Measurements from ENCODE around the gene MYLK4. TPM values are rescaled to one million over a fixed set of nuclear protein-coding genes. Genes with fewer than 3 reads are reported as not detected.

Gene MYLK4
- total RNA-seq (2022) (0.73 TPM in 2 replicates), Bru-seq, nascent RNA (percentile 39 among the genes with signal in this experiment), BruChase-seq, experiment 1, labeled RNA remaining after a 6-hour chase (percentile 39 among the genes with signal in this experiment), BruChase-seq, experiment 2, labeled RNA remaining after a 2-hour chase (percentile 42 among the genes with signal in this experiment)
- long read RNA-seq, partial matches to known transcripts = 0 of 1 reads
- long read RNA-seq, other reads (novel, unspliced or antisense) = 1 of 1 reads

- no peak for DNase-seq
- H3K9me3 Mint-ChIP-seq (ENCODE audit: low read depth, unreplicated experiment) = no peaks in the 10 kb centered on the region
- intact Hi-C loops (cut with micrococcal nuclease; ENCODE audit: unreplicated experiment) = no loop called here
- no TSS peak for BruUV-seq (replicated peaks)
- TF ChIP-seq CTCF (IDR thresholded peaks at IDR 0.05; ENCODE audit: unreplicated experiment) = no peak
- CTCF ChIA-PET = interaction anchor here (1.0 to 1.4 kb wide), 2 partner anchors 13 kb away, joined by 3 to 8 read pairs; no protein-coding TSS in a partner anchor
- peaks cover 9% of the 10 kb centered on the region for H3K4me1 Mint-ChIP-seq (ENCODE audit: low read depth, unreplicated experiment)
- no peaks in the 10 kb centered on the region for H3K36me3 Mint-ChIP-seq (ENCODE audit: insufficient read depth, unreplicated experiment)
- H3K27me3 Mint-ChIP-seq (ENCODE audit: unreplicated experiment) = no peaks in the 10 kb centered on the region
- H3K4me3 Mint-ChIP-seq (ENCODE audit: low read depth, unreplicated experiment) = no peak within 1 kb of the TSS
- no peak within 1 kb of the TSS for H3K27ac Mint-ChIP-seq (ENCODE audit: unreplicated experiment)
Measured at GRCh38 chr6:2750832-2751231, at the start of gene MYLK4. TSS of gene MYLK4 (minus strand) at chr6:2750922. CDS start at chr6:2749294, 1,628 bp downstream.

- intact Hi-C loops (cut with micrococcal nuclease; ENCODE audit: unreplicated experiment) = no loop called here
- no peaks in the 10 kb centered on the region for H3K27me3 Mint-ChIP-seq (ENCODE audit: unreplicated experiment)
- no peaks in the 10 kb centered on the region for H3K36me3 Mint-ChIP-seq (ENCODE audit: insufficient read depth, unreplicated experiment)
- no peaks in the 10 kb centered on the region for H3K4me1 Mint-ChIP-seq (ENCODE audit: low read depth, unreplicated experiment)
- no peak for DNase-seq
- H3K9me3 Mint-ChIP-seq (ENCODE audit: low read depth, unreplicated experiment) = no peaks in the 10 kb centered on the region
- H3K27ac Mint-ChIP-seq (ENCODE audit: unreplicated experiment) = no peak overlapping the region
- no peak for TF ChIP-seq CTCF (IDR thresholded peaks at IDR 0.05; ENCODE audit: unreplicated experiment)
- CTCF ChIA-PET = no interaction called here
- no TSS peak for BruUV-seq (replicated peaks)
- no peak overlapping the region for H3K4me3 Mint-ChIP-seq (ENCODE audit: low read depth, unreplicated experiment)
Measured at GRCh38 chr6:2799936-2800527, 49.3 kb upstream of the MYLK4 start.

GRCh38 chr6:2798586-2799134 lies 47.9 kb upstream of the MYLK4 start:
- no peaks in the 10 kb centered on the region for H3K4me1 Mint-ChIP-seq (ENCODE audit: low read depth, unreplicated experiment)
- TF ChIP-seq CTCF (IDR thresholded peaks at IDR 0.05; ENCODE audit: unreplicated experiment) = no peak
- no peak overlapping the region for H3K27ac Mint-ChIP-seq (ENCODE audit: unreplicated experiment)
- no peak overlapping the region for H3K4me3 Mint-ChIP-seq (ENCODE audit: low read depth, unreplicated experiment)
- CTCF ChIA-PET = no interaction called here
- no TSS peak for BruUV-seq (replicated peaks)
- intact Hi-C loops (cut with micrococcal nuclease; ENCODE audit: unreplicated experiment) = no loop called here
- no peaks in the 10 kb centered on the region for H3K9me3 Mint-ChIP-seq (ENCODE audit: low read depth, unreplicated experiment)
- H3K36me3 Mint-ChIP-seq (ENCODE audit: insufficient read depth, unreplicated experiment) = peaks cover 5% of the 10 kb centered on the region
- no peaks in the 10 kb centered on the region for H3K27me3 Mint-ChIP-seq (ENCODE audit: unreplicated experiment)
- no peak for DNase-seq

GRCh38 chr6:2797564-2798031 lies 46.9 kb upstream of the MYLK4 start:
- BruUV-seq (replicated peaks) = no TSS peak
- intact Hi-C loops (cut with micrococcal nuclease; ENCODE audit: unreplicated experiment) = no loop called here
- Mint-ChIP-seq H3K4me3 (ENCODE audit: low read depth, unreplicated experiment) (no peak overlapping the region), H3K4me1 (ENCODE audit: low read depth, unreplicated experiment) (no peaks in the 10 kb centered on the region), H3K9me3 (ENCODE audit: low read depth, unreplicated experiment) (no peaks in the 10 kb centered on the region), H3K27me3 (ENCODE audit: unreplicated experiment) (no peaks in the 10 kb centered on the region), H3K27ac (ENCODE audit: unreplicated experiment) (no peak overlapping the region), H3K36me3 (ENCODE audit: insufficient read depth, unreplicated experiment) (peaks cover 5% of the 10 kb centered on the region)
- CTCF ChIA-PET = interaction anchor here (0.6 kb wide), 1 partner anchor 57 kb away, joined by 4 read pairs; no protein-coding TSS in a partner anchor
- no peak for TF ChIP-seq CTCF (IDR thresholded peaks at IDR 0.05; ENCODE audit: unreplicated experiment)
- no peak for DNase-seq
